ENCODE data around the gene UROS. TPM values are rescaled to one million over a fixed set of nuclear protein-coding genes. Genes with fewer than 3 reads are reported as not detected.

Gene UROS
- total and polyA plus RNA-seq, 9 donors: 45.2 to 64.4 (median 55.1) TPM

DNA sequence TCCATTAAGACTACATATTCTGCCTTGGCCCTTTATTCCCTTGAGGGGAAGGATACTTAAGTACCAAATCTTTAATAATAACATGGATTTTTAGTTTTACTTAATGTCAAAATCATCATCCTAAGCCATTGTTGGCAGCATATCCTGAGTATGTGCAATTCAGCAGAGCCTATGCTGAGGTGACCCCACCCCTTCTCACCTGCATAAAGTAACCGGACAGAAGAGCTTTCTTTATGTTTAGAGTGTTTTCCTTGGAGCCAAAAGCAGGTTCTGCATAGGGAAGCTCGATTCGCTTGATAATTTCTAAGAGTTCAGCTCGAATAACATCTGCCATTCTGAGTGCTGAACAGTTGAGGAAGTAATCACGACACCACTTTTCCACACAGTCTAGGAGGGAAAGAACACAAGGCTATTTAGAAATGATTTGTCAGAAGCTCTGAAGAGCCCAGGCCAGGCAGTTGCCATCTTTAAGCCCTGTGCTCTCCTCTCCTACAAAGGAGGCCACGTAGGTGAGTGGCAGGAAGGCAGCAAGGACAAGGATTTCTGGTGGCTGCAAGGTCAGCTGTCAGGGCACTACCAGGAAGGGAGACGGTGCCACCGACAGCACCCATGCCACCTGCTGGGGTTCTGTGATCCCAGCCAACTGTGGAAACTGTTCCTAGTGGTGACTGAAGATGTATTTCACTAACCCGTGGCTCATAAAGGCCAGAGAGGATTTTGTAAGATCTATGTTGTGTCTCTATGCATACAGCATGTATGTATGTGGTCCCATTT lies 15.9 kb upstream of the UROS start:
- no peaks in the 10 kb centered on the region for H3K9me3 ChIP-seq (replicated peaks; ENCODE audit: control insufficient read depth, low read depth, low read length)
- H3K4me3 ChIP-seq (ENCODE audit: low read length): no peak overlapping the region
- DNase-seq: no peak
- peaks cover 54% of the 10 kb centered on the region for H3K36me3 ChIP-seq (ENCODE audit: control insufficient read depth, insufficient read depth, low read length)
- 87% methylated on average over 3 of the region's 9 CpGs for WGBS (ENCODE audit: insufficient coverage)
- H3K27me3 ChIP-seq (ENCODE audit: control insufficient read depth, insufficient read depth, low read length): no peaks in the 10 kb centered on the region
- no peak overlapping the region for H3K27ac ChIP-seq (ENCODE audit: low read length)
- peaks cover 4% of the 10 kb centered on the region for H3K4me1 ChIP-seq (ENCODE audit: control insufficient read depth, insufficient read depth, low read length)

DNA sequence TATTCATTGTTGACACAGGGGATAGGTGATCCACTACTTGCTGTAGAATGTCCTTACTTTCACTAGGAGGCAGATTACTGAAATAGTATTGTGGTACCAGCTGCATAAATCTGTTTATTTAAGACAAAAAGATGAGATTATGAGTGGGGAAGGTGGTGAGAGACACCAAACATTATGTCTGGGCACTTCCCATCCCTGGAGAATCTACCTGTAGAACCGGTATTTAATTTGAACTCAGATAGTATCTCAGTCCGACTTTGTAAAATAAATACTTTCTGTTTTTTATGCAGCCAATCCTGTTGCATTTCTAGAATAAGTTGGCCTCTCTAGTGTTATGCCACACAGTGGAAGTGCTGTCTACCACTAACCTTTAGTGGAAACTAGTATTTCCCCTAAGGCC lies 13.7 kb upstream of the UROS start:
- no peaks in the 10 kb centered on the region for H3K4me1 ChIP-seq (ENCODE audit: control insufficient read depth, insufficient read depth, low read length)
- no peak overlapping the region for H3K4me3 ChIP-seq (ENCODE audit: low read length)
- no CpG with 5 or more reads among the region's 2 CpGs for WGBS (ENCODE audit: insufficient coverage)
- H3K9me3 ChIP-seq (replicated peaks; ENCODE audit: control insufficient read depth, low read depth, low read length): no peaks in the 10 kb centered on the region
- no peak overlapping the region for H3K27ac ChIP-seq (ENCODE audit: low read length)
- peaks cover 62% of the 10 kb centered on the region for H3K36me3 ChIP-seq (ENCODE audit: control insufficient read depth, insufficient read depth, low read length)
- H3K27me3 ChIP-seq (ENCODE audit: control insufficient read depth, insufficient read depth, low read length): no peaks in the 10 kb centered on the region
- DNase-seq: no peak

DNA sequence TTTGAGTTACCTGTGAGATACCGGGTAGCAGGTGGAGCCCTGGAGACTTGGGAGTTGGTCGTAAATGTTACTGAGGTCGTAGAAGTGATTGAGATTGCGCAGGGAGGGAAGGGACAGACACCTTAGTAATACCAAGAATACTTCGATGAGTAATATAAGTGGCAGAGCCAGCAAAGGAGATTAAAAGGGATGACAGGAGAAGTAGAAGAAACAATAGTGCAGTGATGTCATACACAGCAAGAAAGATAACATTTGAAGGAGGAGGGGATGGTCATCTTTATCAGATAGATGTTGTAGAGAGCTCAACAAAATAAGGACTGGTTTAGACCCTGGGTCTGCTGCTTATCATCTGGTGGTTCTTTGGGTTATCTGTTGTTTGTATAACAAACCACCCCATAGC lies 5.3 kb upstream of the UROS start:
- H3K27ac ChIP-seq (ENCODE audit: low read length): no peak overlapping the region
- no peak overlapping the region for H3K4me3 ChIP-seq (ENCODE audit: low read length)
- H3K27me3 ChIP-seq (ENCODE audit: control insufficient read depth, insufficient read depth, low read length): no peaks in the 10 kb centered on the region
- peaks cover 21% of the 10 kb centered on the region for H3K4me1 ChIP-seq (ENCODE audit: control insufficient read depth, insufficient read depth, low read length)
- DNase-seq: no peak
- WGBS (ENCODE audit: insufficient coverage): 100% methylated on average over 3 of the region's 5 CpGs
- no peaks in the 10 kb centered on the region for H3K9me3 ChIP-seq (replicated peaks; ENCODE audit: control insufficient read depth, low read depth, low read length)
- H3K36me3 ChIP-seq (ENCODE audit: control insufficient read depth, insufficient read depth, low read length): peaks cover 54% of the 10 kb centered on the region

DNA sequence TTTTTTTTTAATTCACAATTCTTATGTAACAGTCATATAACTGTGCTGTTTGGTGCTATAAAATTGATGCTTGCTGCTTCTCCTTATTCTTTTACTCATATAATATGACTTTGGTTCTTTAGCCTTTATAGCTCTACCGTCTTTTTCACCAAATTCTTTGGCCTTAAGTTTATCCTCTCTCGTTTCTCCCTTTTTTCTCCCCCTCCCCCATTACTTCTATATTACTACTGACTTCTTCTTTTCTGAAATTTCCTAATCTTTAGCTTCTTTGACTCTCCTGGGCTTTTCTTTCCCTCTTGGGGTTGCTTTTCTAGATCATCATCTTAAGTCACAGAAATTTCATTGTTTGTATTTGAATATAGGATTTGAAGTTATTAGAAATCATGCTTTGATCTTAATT lies 4.1 kb upstream of the UROS start:
- Histone ChIP-seq H3K4me1 (ENCODE audit: control insufficient read depth, insufficient read depth, low read length) (peaks cover 26% of the 10 kb centered on the region), H3K4me3 (ENCODE audit: low read length) (no peak overlapping the region), H3K36me3 (ENCODE audit: control insufficient read depth, insufficient read depth, low read length) (peaks cover 46% of the 10 kb centered on the region), H3K27ac (ENCODE audit: low read length) (no peak overlapping the region), H3K9me3 (replicated peaks; ENCODE audit: control insufficient read depth, low read depth, low read length) (no peaks in the 10 kb centered on the region), H3K27me3 (ENCODE audit: control insufficient read depth, insufficient read depth, low read length) (no peaks in the 10 kb centered on the region)
- WGBS (ENCODE audit: insufficient coverage): 86% methylated on average over 1 of the region's 2 CpGs
- no peak for DNase-seq

DNA sequence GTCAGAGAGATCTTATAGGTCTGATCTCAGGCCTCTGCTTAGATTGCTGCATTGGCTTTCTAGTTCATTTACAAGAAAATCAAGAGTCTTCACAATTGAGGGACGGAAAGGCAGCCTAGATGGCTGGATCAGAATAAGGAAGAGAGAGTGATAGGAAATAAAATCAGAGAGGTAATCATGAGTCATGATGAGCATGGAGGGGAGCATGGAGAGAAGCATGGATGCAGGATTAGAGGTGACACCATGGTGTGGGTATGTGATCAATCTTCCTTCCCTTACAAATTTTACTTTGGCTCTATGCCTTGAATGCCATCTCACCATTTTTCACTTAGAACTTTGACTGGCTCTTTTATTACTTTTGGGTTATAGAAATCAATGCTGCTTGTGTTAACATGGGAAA lies 1.7 kb upstream of the UROS start:
- 73% methylated on average over 1 of the region's 1 CpG for WGBS (ENCODE audit: insufficient coverage)

DNA sequence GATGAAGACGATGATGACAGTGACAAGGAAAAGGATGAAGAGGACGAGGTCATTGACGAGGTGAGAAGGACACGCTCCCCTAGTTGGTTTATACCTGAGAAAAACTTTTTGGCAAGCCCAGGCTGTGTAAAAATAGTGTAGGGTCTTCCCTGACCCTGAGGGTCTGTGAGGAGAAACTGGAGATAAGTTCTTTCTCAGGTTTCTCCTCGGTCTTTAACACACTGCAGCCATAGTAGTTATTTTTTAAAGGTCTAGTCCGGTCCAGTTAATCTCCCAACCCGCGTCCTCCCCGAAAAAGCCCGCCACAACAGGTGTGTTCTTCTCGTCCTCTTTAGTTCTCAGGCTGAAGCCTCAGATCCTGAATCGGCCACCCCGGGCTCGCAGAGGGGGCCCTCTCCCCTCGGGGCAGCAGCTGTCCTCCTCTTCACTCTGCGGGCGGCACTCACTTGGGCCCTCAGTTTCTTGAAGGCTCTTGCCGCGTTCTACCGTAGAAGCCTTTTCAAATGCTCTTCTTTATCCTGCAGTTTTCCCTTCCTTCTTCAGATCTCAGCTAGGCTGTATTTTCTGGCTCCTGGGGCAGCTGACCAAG lies 699 bp upstream of the UROS start:
- peak overlapping the region; percentile 82 for H3K27ac ChIP-seq (ENCODE audit: low read length)
- DNase-seq: peak; percentile 14

More for the DNA sequence above, 1.7 kb upstream of the UROS start:
- Histone ChIP-seq H3K27me3 (ENCODE audit: control insufficient read depth, insufficient read depth, low read length) (no peaks in the 10 kb centered on the region), H3K4me3 (ENCODE audit: low read length) (peak overlapping the region; percentile 99), H3K27ac (ENCODE audit: low read length) (no peak overlapping the region), H3K36me3 (ENCODE audit: control insufficient read depth, insufficient read depth, low read length) (peaks cover 33% of the 10 kb centered on the region), H3K4me1 (ENCODE audit: control insufficient read depth, insufficient read depth, low read length) (peaks cover 30% of the 10 kb centered on the region), H3K9me3 (replicated peaks; ENCODE audit: control insufficient read depth, low read depth, low read length) (no peaks in the 10 kb centered on the region)
- DNase-seq: no peak

DNA sequence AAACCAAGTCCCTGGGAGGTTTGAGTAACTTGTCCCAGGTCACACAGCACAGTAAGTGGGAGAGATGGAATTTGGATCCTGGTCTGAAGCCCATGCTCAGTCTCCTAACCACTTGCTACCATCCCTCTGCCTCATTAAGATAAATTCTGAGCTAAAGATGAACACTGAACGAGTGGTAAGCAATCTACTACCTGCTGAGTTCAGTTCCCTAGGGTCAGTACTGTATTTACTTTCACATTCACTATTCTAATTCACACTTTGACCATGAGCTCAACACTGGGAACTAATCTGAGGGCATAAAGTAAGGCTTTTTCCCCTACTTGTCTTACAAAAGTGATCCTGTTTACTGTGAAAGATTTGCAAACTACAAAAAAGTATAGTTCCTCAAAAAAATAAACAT lies 2.4 kb downstream of the UROS start:
- no peak for DNase-seq
- Histone ChIP-seq H3K36me3 (ENCODE audit: control insufficient read depth, insufficient read depth, low read length) (peaks cover 15% of the 10 kb centered on the region), H3K4me1 (ENCODE audit: control insufficient read depth, insufficient read depth, low read length) (peaks cover 25% of the 10 kb centered on the region), H3K9me3 (replicated peaks; ENCODE audit: control insufficient read depth, low read depth, low read length) (no peaks in the 10 kb centered on the region), H3K27me3 (ENCODE audit: control insufficient read depth, insufficient read depth, low read length) (no peaks in the 10 kb centered on the region), H3K4me3 (ENCODE audit: low read length) (no peak overlapping the region), H3K27ac (ENCODE audit: low read length) (no peak overlapping the region)
- WGBS (ENCODE audit: insufficient coverage): no CpG with 5 or more reads among the region's 1 CpG

More for the DNA sequence above, 699 bp upstream of the UROS start:
- H3K4me1 ChIP-seq (ENCODE audit: control insufficient read depth, insufficient read depth, low read length): peaks cover 27% of the 10 kb centered on the region
- WGBS (ENCODE audit: insufficient coverage): 0% methylated on average over 18 of the region's 20 CpGs
- H3K9me3 ChIP-seq (replicated peaks; ENCODE audit: control insufficient read depth, low read depth, low read length): no peaks in the 10 kb centered on the region
- H3K27me3 ChIP-seq (ENCODE audit: control insufficient read depth, insufficient read depth, low read length): no peaks in the 10 kb centered on the region
- H3K4me3 ChIP-seq (ENCODE audit: low read length): peak overlapping the region; percentile 99
- H3K36me3 ChIP-seq (ENCODE audit: control insufficient read depth, insufficient read depth, low read length): peaks cover 28% of the 10 kb centered on the region

DNA sequence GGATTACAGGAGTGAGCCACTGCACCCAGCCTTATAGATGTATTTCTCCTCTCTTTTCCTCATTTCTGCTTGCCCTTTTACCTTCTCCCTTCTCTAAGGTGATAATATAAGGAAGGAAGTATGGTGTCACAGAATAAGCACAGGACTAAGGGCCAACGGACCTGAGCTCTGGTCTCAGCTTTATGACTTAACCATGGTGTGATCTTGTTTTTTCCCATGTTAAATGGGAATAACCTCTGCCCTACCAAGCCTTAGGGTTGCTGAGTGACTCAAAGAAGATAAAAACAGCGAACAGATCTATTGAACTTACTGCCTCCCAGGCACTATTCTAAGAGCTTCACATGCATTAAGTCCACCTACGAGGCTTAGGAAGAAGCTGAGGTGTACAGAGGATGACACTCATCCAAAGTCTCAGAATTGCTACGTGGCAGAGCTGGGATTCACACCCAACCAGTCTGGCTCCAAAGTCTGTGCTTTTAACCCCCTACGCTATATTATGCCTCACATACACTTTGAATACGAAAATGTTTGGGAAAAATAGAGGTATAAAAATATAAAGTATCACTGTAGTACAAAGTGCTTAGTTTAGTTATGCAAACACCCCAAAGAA lies 5.6 kb downstream of the UROS start:
- 88% methylated on average over 1 of the region's 6 CpGs for whole genome bisulfite sequencing (ENCODE audit: insufficient coverage)
- H3K4me1 ChIP-seq (ENCODE audit: control insufficient read depth, insufficient read depth, low read length): peaks cover 18% of the 10 kb centered on the region
- H3K4me3 ChIP-seq (ENCODE audit: low read length): no peak overlapping the region
- H3K27ac ChIP-seq (ENCODE audit: low read length): no peak overlapping the region
- DNase-seq: no peak
- H3K36me3 ChIP-seq (ENCODE audit: control insufficient read depth, insufficient read depth, low read length): peaks cover 27% of the 10 kb centered on the region
- H3K27me3 ChIP-seq (ENCODE audit: control insufficient read depth, insufficient read depth, low read length): no peaks in the 10 kb centered on the region
- H3K9me3 ChIP-seq (replicated peaks; ENCODE audit: control insufficient read depth, low read depth, low read length): no peaks in the 10 kb centered on the region

DNA sequence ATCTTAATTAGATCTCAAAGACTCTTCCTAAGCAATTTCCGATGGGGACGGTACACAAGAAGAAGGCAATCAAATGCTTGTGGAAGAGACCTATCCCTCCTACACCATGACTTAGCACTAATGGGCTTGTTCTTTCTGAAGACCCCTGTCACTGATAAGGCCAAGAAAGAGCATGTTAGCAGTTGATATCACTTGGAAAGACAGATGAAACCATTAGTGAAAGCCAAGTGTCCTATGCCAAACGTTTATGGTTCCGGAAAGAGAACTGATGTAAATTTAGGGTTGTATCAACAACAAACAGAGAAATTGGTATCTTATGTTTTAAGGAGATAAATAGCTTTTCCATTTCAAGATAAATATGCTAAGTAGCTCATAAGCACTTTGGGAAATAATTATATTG lies 6.5 kb downstream of the UROS start:
- H3K4me1 ChIP-seq (ENCODE audit: control insufficient read depth, insufficient read depth, low read length): peaks cover 11% of the 10 kb centered on the region
- H3K4me3 ChIP-seq (ENCODE audit: low read length): no peak overlapping the region
- no peak for DNase-seq
- H3K36me3 ChIP-seq (ENCODE audit: control insufficient read depth, insufficient read depth, low read length): peaks cover 27% of the 10 kb centered on the region
- H3K27me3 ChIP-seq (ENCODE audit: control insufficient read depth, insufficient read depth, low read length): no peaks in the 10 kb centered on the region
- H3K9me3 ChIP-seq (replicated peaks; ENCODE audit: control insufficient read depth, low read depth, low read length): no peaks in the 10 kb centered on the region
- no CpG with 5 or more reads among the region's 4 CpGs for WGBS (ENCODE audit: insufficient coverage)
- no peak overlapping the region for H3K27ac ChIP-seq (ENCODE audit: low read length)

DNA sequence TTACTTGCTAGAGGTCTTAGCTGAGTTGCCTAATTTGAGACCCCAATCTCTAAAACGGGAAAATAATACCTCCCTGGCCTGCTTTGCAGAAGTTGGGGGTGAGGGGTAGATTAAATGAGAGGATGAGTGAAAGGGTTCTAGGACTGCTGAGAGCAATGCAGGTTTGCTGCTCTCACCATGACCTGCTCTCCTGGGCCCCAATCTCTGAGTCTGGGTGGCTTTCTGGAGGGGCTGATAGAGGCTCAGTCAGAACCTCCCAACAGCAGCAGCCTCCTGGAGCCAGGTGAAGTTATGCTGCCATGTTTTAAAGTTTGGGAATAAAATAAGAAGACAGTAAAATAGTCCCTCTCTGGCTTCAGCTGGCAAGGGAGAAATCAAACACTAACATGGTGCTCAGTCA lies 7.3 kb downstream of the UROS start:
- DNase-seq: no peak
- WGBS (ENCODE audit: insufficient coverage): no CpG with 5 or more reads among the region's 1 CpG
- no peak overlapping the region for H3K27ac ChIP-seq (ENCODE audit: low read length)
- no peaks in the 10 kb centered on the region for H3K9me3 ChIP-seq (replicated peaks; ENCODE audit: control insufficient read depth, low read depth, low read length)
- peaks cover 29% of the 10 kb centered on the region for H3K36me3 ChIP-seq (ENCODE audit: control insufficient read depth, insufficient read depth, low read length)
- no peak overlapping the region for H3K4me3 ChIP-seq (ENCODE audit: low read length)
- peaks cover 11% of the 10 kb centered on the region for H3K4me1 ChIP-seq (ENCODE audit: control insufficient read depth, insufficient read depth, low read length)
- no peaks in the 10 kb centered on the region for H3K27me3 ChIP-seq (ENCODE audit: control insufficient read depth, insufficient read depth, low read length)

Data from muscle of leg (tissue), 11 donors.